B cell (primary cell): ENCODE results near the gene BICDL1. TPM values are rescaled to one million over a fixed set of nuclear protein-coding genes. Genes with fewer than 3 reads are reported as not detected.

Experiments used
- ATAC-seq: fragments of 200-7000 bp; cut with Tn5 transposase; one replicate; pipeline ENCODE4 v1.10.0; 2021; ENCODE audit warnings: low read depth, mild to moderate bottlenecking, moderate number of reproducible peaks, moderate library complexity
- CTCF ChIA-PET: fragments of 350-600 bp; sonication (Branson Sonifier 250); formaldehyde crosslinking; loops from one replicate; lab custom pipeline; 2021; ENCODE audit warnings: antibody characterized with exemption, inconsistent platforms; lab: Charles Lee
- POLR2A ChIA-PET: fragments of 350-600 bp; sonication (Branson Sonifier 250); formaldehyde crosslinking; loops from one replicate; lab custom pipeline; 2021; ENCODE audit warnings: antibody characterized with exemption; lab: Charles Lee
- DNase-seq: peaks from one replicate; pipeline ENCODE4 v3.0.0; 2013
- H2AFZ ChIP-seq: 2 replicates; pipeline ENCODE4 v1.6.1; 2012; ENCODE audit warnings: mild to moderate bottlenecking, low read depth, low read length; ENCODE audit not compliant: insufficient read depth, poor library complexity, severe bottlenecking
- H3K27ac ChIP-seq, 2 donors: 1 replicate in 1 of 2; 2 replicates in 1 of 2; pipeline ENCODE4 v1.5.1; 2012 to 2013; ENCODE audit warnings: low read length in 2 of 2, mild to moderate bottlenecking in 2 of 2, moderate library complexity in 1 of 2
- H3K27me3 ChIP-seq, 4 experiments: fragments of 200-600 bp in 1 of 4; sonication (generic) in 1 of 4; replicated peaks in 1 of 4; 1 replicate in 2 of 4; 2 replicates in 2 of 4; pipeline versions ENCODE4 v1.6.1 to v1.7.0; 2013 to 2016; ENCODE audit warnings: low read length in 3 of 4, mild to moderate bottlenecking in 2 of 4, mixed read lengths in 1 of 4, moderate library complexity in 1 of 4; ENCODE audit not compliant: insufficient read depth in 4 of 4, control insufficient read depth in 3 of 4; ENCODE audit errors: control extremely low read depth in 1 of 4
- H3K36me3 ChIP-seq, 2 experiments: replicated peaks in 1 of 2; 1 replicate in 1 of 2; 2 replicates in 1 of 2; pipeline versions ENCODE4 v1.6.1 to v1.7.1; 2013; ENCODE audit warnings: low read length in 1 of 2; ENCODE audit not compliant: insufficient read depth in 2 of 2, control insufficient read depth in 1 of 2; ENCODE audit errors: control extremely low read depth in 1 of 2, extremely low read depth in 1 of 2
- H3K4me1 ChIP-seq, 2 donors: fragments of 200-600 bp in 1 of 2; sonication (generic) in 1 of 2; 1 replicate in 1 of 2; 2 replicates in 1 of 2; pipeline versions ENCODE4 v1.5.1 to v1.6.1; 2013 to 2017; ENCODE audit warnings: low read length in 2 of 2; ENCODE audit not compliant: control insufficient read depth in 2 of 2, insufficient read depth in 2 of 2
- H3K4me2 ChIP-seq: replicated peaks from 2 replicates; pipeline ENCODE3; 2012; ENCODE audit warnings: mild to moderate bottlenecking, low read depth, low read length; ENCODE audit not compliant: poor library complexity, severe bottlenecking
- H3K4me3 ChIP-seq, 5 experiments: fragments of 200-600 bp in 1 of 5; sonication (generic) in 1 of 5; 1 replicate in 3 of 5; 2 replicates in 2 of 5; pipeline versions ENCODE4 v1.5.1 to v1.7.0; 2011 to 2016; ENCODE audit warnings: low read length in 4 of 5, mild to moderate bottlenecking in 4 of 5, low read depth in 2 of 5, control low read depth in 1 of 5, moderate library complexity in 1 of 5; ENCODE audit not compliant: insufficient read depth in 1 of 5; ENCODE audit errors: control extremely low read depth in 1 of 5, extremely low read depth in 1 of 5
- H3K79me2 ChIP-seq: fragments of 200-600 bp; sonication (generic); one replicate; pipeline ENCODE4 v1.6.0; 2016; ENCODE audit warnings: low read length; ENCODE audit not compliant: control insufficient read depth, insufficient read depth
- H3K9ac ChIP-seq: fragments of 200-600 bp; sonication (generic); 2 replicates; pipeline ENCODE4 v1.6.1; 2017; ENCODE audit warnings: mild to moderate bottlenecking, low read length, moderate library complexity
- H3K9me3 ChIP-seq, 3 donors: one replicate each; pipeline versions ENCODE4 v1.6.1 to v1.7.1; 2013; ENCODE audit warnings: low read length in 2 of 3; ENCODE audit not compliant: control insufficient read depth in 2 of 3, insufficient read depth in 1 of 3; ENCODE audit errors: control extremely low read depth in 1 of 3
- H4K20me1 ChIP-seq: 2 replicates; pipeline ENCODE4 v1.6.0; 2012; ENCODE audit warnings: mild to moderate bottlenecking, low read length; ENCODE audit not compliant: insufficient read depth, control insufficient read depth, poor library complexity, severe bottlenecking
- H3K27ac Mint-ChIP-seq: one replicate; pipeline ENCODE4 v1.8.0; 2021; ENCODE audit warnings: mixed read lengths
- H3K27me3 Mint-ChIP-seq: one replicate; pipeline ENCODE4 v1.8.0; 2021; ENCODE audit warnings: mixed read lengths
- H3K4me1 Mint-ChIP-seq: one replicate; pipeline ENCODE4 v1.8.0; 2021; ENCODE audit warnings: mixed read lengths
- H3K4me3 Mint-ChIP-seq: one replicate; pipeline ENCODE4 v1.8.0; 2021; ENCODE audit warnings: mixed read lengths
- H3K9me3 Mint-ChIP-seq: one replicate; pipeline ENCODE4 v1.8.0; 2022; ENCODE audit warnings: mixed read lengths; ENCODE audit not compliant: insufficient read depth
- EZH2 ChIP-seq: IDR thresholded peaks from 2 replicates; pipeline ENCODE4 v1.6.1; 2012; ENCODE audit warnings: borderline replicate concordance, low read depth, mild to moderate bottlenecking, moderate library complexity, low read length; ENCODE audit not compliant: insufficient read depth, poor library complexity, severe bottlenecking
- WGBS: methylation state at CpG from one replicate; pipeline ENCODE4 v1.1.5; 2013; ENCODE audit warnings: missing lambda C conversion rate; ENCODE audit not compliant: insufficient coverage; 5-methylcytosine and 5-hydroxymethylcytosine counted together
- intact Hi-C: fragments of 100-400 bp; cut with micrococcal nuclease; formaldehyde crosslinking; loops from one replicate; pipeline ENCODE4 v1.10.0; 2022
- polyA plus RNA-seq: library from polyadenylated mRNA; depleted of rRNA; stranded (reverse); fragments of >200 nt; gene quantifications from 2 replicates; pipeline ENCODE4 v1.2.3, GENCODE V29; 2012
- total RNA-seq, 2 donors: library from RNA; stranded (reverse); fragments of 120-200 nt in 1 of 2; gene quantifications; 1 replicate in 1 of 2; 2 replicates in 1 of 2; pipeline versions ENCODE4 v1.2.3 to v1.2.4, GENCODE V29; 2013 to 2022
- TF ChIP-seq, protein P1 (sequence below): fragments of 200-600 bp; IDR thresholded peaks from one replicate; pipeline ENCODE4 v1.8.0; 2022; ENCODE audit warnings: antibody characterized with exemption, mild to moderate bottlenecking

The BICDL1 gene
- total and polyA plus RNA-seq, 2 donors (not counting 1 experiment from before 2014, with no cell fraction given) = 15.6 to 41.5 TPM

DNA sequence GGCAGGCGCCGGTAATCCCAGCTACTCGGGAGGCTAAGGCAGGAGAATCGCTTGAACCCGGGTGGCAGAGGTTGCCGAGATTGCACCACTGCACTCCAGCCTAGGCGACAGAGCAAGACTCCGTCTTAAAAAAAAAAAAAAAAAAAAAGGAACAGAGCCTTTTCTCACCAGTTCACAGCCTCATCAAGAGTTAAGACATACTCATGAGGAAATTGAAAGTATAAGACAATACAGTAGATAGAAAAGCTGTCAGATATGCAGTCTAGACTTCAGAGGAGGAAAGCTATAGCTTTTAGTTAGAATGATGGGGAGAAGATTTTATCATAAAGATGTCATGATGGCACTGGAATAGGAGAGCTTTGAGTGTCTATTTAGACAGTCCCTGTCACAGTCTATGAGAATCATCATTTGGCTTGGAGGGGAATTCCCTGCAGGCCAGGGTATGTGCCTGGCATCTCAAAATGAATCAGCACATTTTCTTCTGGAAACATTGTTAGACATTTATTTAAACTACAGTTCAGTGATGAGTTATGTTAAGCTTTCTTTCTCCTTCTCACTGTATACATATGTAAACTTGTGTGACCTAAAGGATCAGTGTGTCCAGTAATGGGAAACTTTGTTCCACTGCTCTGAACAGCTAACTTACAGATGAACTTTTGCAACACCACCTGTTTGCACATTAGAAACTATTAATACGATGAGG lies 130.4 kb downstream of the BICDL1 start:
- no peaks in the 10 kb centered on the region for H3K27me3 ChIP-seq
- H3K4me2 ChIP-seq = peak overlapping the region; percentile 2
- ATAC-seq (no peak), DNase-seq (peak; percentile 52)
- Mint-ChIP-seq H3K9me3 (no peaks in the 10 kb centered on the region), H3K4me3 (peak overlapping the region; percentile 41), H3K4me1 (peaks cover 74% of the 10 kb centered on the region), H3K27ac (peak overlapping the region; percentile 18), H3K27me3 (no peaks in the 10 kb centered on the region)
- TF ChIP-seq, protein P1, sequence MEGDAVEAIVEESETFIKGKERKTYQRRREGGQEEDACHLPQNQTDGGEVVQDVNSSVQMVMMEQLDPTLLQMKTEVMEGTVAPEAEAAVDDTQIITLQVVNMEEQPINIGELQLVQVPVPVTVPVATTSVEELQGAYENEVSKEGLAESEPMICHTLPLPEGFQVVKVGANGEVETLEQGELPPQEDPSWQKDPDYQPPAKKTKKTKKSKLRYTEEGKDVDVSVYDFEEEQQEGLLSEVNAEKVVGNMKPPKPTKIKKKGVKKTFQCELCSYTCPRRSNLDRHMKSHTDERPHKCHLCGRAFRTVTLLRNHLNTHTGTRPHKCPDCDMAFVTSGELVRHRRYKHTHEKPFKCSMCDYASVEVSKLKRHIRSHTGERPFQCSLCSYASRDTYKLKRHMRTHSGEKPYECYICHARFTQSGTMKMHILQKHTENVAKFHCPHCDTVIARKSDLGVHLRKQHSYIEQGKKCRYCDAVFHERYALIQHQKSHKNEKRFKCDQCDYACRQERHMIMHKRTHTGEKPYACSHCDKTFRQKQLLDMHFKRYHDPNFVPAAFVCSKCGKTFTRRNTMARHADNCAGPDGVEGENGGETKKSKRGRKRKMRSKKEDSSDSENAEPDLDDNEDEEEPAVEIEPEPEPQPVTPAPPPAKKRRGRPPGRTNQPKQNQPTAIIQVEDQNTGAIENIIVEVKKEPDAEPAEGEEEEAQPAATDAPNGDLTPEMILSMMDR = no peak
- TF ChIP-seq EZH2 = no peak
- intact Hi-C loops = loop anchor here (5.0 kb wide), 1 partner anchor 73 kb away; the partner anchor contains the start of gene GCN1
- no peak overlapping the region for H3K9ac ChIP-seq
- peak overlapping the region in 1 of 2 donors; percentile 48 for H3K27ac ChIP-seq
- WGBS = 68% methylated on average over 6 of the region's 9 CpGs
- H3K9me3 ChIP-seq = peaks cover 0 to 3% (median 0%) of the 10 kb centered on the region in 3 donors
- H3K79me2 ChIP-seq = peaks cover 43% of the 10 kb centered on the region
- no peak overlapping the region for H3K4me3 ChIP-seq
- H2AFZ ChIP-seq = no peak overlapping the region
- ChIA-PET CTCF (interaction anchor here (0.5 to 1.5 kb wide), 6 partner anchors 9 to 785 kb away, joined by 3 to 9 read pairs (median 4); partner anchors contain the start of gene RPLP0), POLR2A (interaction anchor here (0.6 to 4.1 kb wide), 5 partner anchors 14 to 172 kb away, joined by 3 to 23 read pairs (median 6); partner anchors contain the start of genes RNU4-2 and RPLP0)
- peaks cover 30% of the 10 kb centered on the region for H4K20me1 ChIP-seq
- no peaks in the 10 kb centered on the region for H3K36me3 ChIP-seq
- peaks cover 47 to 76% of the 10 kb centered on the region in 2 donors for H3K4me1 ChIP-seq

DNA sequence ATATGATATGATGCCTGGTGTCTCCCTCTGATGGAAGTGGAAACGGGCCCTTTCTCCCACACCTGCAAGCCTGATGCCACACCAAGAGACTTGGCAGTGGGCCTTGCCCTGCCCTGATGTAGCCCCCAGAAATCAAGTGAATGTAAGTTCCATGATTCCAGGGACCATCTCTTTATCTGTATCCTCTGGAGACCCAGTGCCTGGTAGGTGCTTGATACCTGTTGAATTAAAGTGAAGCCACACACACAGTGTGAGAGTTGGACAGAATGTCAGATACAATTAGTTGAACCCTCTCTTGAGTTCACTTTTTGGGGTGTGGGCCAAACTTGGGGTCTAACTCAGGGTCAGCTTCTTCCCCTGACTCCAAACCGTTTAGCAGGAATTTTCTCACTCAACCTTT lies 132.3 kb downstream of the BICDL1 start:
- DNase-seq (no peak), ATAC-seq (no peak)
- H3K27me3 Mint-ChIP-seq = no peaks in the 10 kb centered on the region
- intact Hi-C loops = no loop called here
- H3K4me1 Mint-ChIP-seq = peaks cover 57% of the 10 kb centered on the region
- ChIA-PET POLR2A (no interaction called here), CTCF (no interaction called here)
- no peak overlapping the region for H3K4me2 ChIP-seq
- no peak overlapping the region for H3K4me3 ChIP-seq
- H3K27ac Mint-ChIP-seq = peak overlapping the region; percentile 34
- H3K4me3 Mint-ChIP-seq = peak overlapping the region; percentile 26
- H3K9me3 Mint-ChIP-seq = no peaks in the 10 kb centered on the region
- peaks cover 24% of the 10 kb centered on the region for H3K79me2 ChIP-seq
- H3K27me3 ChIP-seq = no peaks in the 10 kb centered on the region
- TF ChIP-seq, protein P1 = no peak
- TF ChIP-seq EZH2 = no peak
- no peak overlapping the region for H3K27ac ChIP-seq
- peaks cover 30 to 59% of the 10 kb centered on the region in 2 donors for H3K4me1 ChIP-seq
- H3K9me3 ChIP-seq = peaks cover 0 to 3% (median 0%) of the 10 kb centered on the region in 3 donors
- H3K9ac ChIP-seq = no peak overlapping the region
- 100% methylated on average over 1 of the region's 2 CpGs for WGBS
- H4K20me1 ChIP-seq = peaks cover 12% of the 10 kb centered on the region
- H3K36me3 ChIP-seq = no peaks in the 10 kb centered on the region
- H2AFZ ChIP-seq = no peak overlapping the region
